ENCODE measurements around the gene RAI1.
"Not testable (repeated sequence)": the region's sequence is repeated elsewhere in the genome, so short reads cannot be mapped to it uniquely, and the experiment has no call there.

RAI1 gene

GRCh38 chr17:17804007-17804406 is 122.7 kb downstream of the RAI1 start:
- no peak for DNase-seq (ENCODE audit: low spot score)

GRCh38 chr17:17805575-17805974 is 124.3 kb downstream of the RAI1 start:
- no peak for DNase-seq (ENCODE audit: low spot score)

- DNase-seq (ENCODE audit: low spot score) = no peak
Observed at GRCh38 chr17:17806035-17806434, 124.8 kb downstream of the RAI1 start.

DNA sequence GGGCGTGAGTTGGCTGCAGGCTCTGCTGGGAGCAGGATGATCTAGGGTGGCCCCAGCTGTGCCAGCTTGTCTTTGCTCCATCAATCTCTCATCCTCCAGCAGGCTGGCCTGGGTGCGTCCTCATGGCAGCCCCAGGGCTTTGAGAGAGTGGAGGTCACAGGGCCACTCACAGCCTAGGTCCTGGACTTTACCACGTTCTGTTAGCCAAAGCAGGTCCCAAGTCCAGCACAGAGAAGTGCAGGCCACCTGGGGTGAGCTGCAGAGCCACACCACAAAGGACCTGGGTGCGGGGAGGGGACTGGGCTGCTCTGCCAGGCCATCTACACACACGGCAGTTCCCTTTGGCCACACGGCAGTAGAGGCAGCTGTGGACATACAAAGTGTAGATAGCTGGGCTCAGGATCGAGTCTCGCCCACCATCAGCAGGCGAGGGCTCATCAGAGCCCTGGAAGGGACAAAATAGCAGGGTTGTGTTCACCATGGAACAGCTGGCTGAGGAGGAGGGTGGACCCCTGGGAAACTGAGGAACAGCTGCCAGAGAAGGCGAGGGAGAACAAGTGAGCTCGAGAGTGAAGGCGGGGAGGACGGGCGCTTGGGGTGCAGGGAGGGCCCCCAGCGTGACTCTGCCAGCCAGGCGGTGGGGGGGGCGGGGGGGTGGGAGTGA is 125.5 kb downstream of the RAI1 start:
- DNase-seq (ENCODE audit: low spot score) = no peak

DNA sequence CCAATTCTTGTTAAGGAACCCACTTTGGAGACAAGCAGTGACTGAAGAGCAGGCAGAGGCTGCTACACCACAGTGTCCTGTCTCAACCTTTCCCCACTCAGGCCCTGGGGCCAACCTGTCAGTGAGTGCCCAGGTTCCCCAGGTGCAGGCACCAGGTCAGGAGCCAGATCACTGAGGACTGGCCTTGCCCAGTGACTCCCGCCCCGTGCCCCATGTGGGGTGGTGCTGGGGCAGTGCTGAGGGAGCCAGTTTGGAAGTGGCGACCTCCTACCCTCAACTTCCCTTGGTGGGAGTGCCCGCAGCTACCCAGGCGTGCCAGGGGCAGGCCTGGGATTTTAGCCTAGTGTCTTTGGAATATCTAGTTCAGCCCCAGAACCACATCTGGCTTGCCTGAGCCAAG is 126.2 kb downstream of the RAI1 start:
- DNase-seq (ENCODE audit: low spot score) = no peak

- not testable (repeated sequence) for DNase-seq (ENCODE audit: low spot score)
Observed at GRCh38 chr17:17808200-17808599, 126.9 kb downstream of the RAI1 start.

DNA sequence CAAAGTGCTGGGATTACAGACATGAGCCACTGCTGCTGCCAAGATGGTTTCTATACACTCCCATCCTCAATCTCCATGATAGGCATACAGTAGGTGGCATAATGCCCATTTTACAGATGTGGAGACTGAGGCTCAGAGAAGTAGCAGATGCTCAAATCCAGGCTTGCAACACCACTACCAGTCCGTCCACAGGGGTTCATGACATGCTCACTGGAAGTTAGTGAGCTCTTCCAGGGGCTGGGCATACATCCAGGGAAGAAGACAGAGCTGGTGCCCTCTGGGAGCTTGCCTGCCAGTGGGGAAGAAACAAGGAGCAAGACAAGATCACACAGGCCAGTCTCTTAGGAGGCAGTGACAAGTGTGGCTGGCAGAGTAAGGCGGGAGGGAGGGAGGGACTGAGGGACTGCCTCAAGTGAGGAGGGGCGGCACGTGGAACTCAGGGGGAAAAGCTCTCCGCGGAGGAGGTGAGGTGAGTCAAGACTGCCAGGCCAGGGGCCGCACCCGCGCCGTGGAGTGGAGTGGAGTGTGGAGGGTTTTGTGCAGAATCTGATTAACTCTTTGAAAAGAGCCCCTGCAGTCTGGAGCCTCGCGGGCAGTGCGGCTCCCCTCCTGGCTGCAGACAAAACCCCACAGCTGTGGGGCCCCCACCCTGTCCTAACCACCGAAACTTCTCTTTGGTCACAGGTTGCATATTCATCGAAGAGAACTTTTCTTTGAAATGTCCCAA is 127.6 kb downstream of the RAI1 start:
- DNase-seq (ENCODE audit: low spot score) = no peak

DNA sequence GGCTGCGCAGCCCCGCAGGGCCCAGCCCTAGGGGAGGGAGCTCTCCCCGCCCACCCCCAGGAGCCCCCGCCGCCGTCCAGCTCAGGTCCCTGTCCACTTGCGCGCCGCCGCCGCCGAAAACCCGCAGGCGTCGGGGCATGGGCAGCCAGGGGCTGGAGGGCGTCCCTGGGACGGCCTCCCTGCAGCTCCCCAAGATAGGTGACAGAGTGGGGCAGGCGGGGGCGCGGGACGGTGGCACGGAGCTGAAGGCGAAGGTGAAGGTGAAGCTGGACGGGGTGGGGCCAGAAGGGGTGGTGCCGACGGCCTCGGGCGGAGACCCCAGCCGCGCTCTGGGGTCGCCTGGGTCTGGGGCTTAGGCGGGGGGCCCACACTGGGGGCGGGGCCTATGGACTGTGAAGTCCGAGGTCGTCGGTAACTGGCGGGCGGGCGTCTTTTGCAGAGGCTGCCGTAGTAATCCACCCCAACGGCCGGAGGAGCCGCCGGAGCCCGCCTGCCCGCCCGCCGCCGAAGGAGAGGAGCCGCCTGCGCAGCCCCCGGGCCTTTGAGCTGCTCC is 128.3 kb downstream of the RAI1 start:
- DNase-seq (ENCODE audit: low spot score) = no peak

DNA sequence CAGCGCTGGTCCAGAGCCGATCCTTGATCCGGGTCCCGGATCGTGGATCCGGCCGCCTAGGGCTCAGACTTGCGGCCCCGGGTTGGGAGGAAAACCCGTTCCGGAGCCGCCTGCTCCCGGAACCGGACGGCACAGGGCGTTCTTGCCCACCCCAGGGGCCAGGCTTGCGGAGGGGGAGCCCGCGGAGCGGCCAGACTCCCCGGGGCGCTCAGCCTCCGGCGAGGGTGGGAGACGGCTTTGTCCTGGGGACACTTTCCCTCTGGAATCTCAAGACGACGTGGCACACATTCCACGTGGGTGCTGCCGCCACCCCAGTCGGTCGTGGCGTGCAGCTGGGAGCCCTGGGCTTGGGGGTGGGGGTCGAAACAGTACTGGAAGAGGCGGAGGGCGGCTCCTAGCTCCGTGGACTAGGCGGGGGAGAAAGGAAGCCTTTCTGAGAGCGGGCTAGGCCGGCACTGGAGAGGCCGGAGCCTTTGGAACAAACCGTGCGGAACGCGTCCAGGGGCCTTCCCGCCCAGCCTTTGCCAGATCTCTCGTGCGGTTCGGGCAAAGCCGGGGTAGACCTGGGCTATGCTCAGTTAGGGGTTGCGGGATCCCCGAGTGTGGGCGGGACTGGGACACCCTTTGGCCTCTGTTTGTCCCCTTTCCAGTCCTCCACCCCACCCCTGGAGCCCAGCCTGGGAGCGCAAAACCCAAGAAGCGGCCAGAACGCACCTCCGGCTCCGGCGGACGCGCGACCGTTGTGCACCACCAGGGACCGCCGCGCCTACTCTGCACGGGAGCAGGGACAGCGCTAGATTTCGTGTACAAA is 129.0 kb downstream of the RAI1 start:
- no peak for DNase-seq (ENCODE audit: low spot score)

DNA sequence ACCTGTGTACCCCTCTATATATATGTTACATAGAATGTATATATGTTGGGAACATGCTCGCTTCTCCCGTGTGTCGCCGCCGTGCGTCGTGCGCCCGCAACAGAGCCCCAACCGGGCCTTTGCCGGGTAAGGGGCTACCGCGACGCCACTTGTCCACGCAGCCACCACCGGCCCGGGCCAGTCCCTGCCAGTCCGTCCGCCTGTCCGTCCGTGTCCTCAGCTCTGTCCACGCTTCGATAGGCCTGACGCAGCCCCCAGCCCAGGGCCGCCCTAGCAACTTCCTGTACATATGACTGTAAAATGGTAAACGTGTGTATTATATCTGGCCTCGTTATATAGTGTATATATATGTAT is 129.6 kb downstream of the RAI1 start:
- DNase-seq (ENCODE audit: low spot score) = no peak

DNA sequence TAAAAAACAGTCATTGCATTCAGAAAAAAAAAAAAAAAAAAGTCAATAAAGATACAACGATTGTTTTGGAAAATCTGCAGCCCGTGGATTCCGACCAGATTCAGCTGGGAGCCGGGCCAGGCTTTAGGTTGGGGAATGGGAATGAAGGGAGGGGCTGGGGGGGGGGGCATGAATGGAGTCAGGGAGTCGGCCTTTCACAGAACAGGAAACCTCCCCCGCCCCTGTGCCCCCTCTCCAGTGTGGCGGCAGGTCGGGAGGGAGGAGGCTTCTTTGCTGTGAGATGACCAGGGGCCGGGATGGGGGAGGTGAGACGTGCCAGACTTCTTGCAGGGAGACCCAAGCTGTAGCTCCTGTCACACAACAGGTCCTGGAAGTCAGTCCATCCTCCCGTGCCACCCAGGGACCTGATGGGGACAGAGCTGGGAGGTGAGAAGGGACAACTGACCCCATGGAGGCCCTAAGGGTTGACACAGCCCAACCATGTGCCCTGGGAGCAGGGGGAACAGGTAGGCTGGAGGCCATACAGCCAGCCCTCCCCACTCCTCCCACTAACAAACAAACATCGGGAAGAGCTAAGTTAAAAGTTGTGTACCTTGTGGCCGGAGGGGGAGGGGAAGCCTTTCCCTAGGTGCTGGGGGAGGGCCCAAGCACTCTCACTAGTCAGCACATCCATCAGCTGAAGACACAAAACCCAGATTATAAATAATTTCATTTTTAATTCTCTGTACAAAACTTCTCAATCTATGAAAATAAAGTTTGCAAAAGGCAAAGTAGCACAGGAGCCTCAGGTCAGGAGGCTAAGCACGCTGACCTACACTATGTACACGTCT is 130.3 kb downstream of the RAI1 start:
- DNase-seq (ENCODE audit: low spot score) = peak; percentile 92

GRCh38 chr17:17812211-17813054 is 131.2 kb downstream of the RAI1 start:
- DNase-seq (ENCODE audit: low spot score) = peak; percentile 94

GRCh38 chr17:17813055-17813724 is 131.9 kb downstream of the RAI1 start:
- no peak for DNase-seq (ENCODE audit: low spot score)

DNA sequence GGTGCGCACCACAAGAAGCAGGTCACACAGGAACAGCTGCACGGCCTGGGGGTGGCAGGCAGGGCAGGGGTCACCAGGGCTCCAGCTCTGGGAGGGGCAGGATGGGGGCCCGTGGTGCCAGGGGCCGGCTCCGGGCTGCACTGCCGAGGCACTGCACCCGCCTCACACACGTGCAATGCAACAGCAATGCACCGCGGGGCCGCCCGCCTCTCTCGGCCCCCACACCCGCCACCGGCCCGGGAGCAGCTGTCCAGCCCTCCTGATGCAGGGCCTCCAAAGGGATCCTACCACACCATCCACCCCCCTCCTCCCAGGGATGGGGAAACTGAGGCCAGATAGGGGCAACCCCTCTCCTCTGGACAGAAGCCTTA is 132.5 kb downstream of the RAI1 start:
- DNase-seq (ENCODE audit: low spot score) = no peak

GRCh38 chr17:17814162-17815061 is 133.2 kb downstream of the RAI1 start:
- DNase-seq (ENCODE audit: low spot score) = no peak

DNA sequence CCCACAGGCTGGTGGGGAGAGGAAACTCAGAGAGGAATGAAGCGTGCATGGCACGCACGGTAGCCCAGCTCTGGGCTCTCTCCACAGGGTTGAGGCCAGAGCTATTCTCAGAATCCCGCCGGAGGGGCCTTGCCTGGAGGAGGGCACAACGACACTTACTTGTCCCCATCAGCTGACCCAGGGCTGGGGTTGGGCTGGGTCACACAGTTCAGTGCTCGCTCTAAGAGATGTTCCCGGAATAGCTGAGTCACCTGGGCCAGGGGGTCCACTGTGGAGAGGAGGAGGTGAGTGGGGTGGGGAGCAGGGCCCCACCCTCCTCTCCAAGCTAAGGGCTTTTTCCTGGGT is 133.8 kb downstream of the RAI1 start:
- DNase-seq (ENCODE audit: low spot score) = no peak

DNA sequence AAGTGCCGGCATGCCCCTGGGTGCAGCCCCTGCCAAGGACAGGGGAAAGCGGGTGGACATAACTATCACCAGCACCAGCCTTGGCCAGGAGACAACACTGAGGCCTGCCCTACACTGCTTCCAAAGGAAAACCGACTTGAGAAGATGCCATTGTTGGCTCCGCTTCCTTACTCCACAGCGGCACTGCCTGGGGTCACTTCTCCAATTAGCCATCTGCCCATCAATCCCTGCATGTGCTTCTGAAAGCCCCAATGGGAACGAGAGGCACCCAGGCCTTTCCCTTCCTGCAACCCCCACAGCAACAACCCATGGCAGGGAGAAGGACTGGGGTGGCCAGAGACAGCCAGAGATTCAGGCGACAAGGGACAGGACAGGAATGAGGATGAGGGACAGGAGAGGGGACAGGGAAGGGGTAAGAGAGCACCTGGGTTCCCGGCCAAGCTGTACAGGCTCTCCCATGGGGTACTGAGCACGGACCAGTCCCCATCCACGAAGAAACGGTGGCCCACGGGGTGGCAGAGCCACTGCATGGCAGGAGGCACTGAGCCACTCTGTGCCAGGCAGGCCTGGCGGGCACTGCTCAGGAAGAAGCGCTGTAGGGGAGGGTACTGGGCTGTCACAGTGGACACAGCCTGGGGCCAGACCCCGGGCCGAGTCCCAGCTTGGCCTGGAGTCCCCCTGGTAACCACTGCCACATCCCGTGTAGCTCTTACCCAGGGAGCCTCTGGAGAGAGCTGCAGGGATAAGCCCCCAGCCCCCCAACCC is 134.4 kb downstream of the RAI1 start:
- no peak for DNase-seq (ENCODE audit: low spot score)

DNA sequence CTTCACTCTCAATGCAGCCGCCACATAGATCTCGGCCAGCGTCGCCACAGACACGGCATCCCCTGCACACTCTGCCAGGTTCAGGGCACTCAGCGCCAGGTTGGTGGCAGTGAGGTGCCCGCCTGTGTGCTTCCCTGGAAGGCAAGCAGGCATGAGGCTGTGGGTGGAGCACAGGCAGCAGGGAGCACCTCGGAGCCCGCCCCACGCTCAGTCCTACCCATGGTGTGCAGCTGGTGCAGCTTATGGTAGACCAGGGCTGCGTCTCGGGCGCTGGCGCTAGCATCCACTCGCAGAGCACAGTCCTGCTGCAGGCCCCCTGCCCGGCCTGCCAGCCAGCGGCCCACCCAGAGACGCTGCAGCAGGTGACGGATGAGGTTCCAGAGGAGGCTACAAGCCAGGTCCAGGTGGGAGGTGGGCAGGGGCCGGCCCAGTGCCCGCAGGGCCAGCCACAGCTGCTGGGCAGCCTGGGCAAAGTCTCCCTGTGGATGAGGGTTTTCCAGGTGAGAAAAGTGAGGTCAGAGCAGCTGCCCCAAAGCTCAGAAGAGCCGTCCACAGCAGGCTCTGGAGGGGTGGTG is 135.1 kb downstream of the RAI1 start:
- DNase-seq (ENCODE audit: low spot score) = no peak
